NCI-H1417 treated with DMSO at 0.1 percent for 48 hours (cell line): Measurements from ENCODE around the gene ZGPAT.
"Not testable (repeated sequence)": the region's sequence is repeated elsewhere in the genome, so short reads cannot be mapped to it uniquely, and the experiment has no call there.

Source experiments
- DNase-seq: peaks from one replicate; lab custom pipeline; 2025; lab: John Stamatoyannopoulos, UW

ZGPAT gene

GRCh38 chr20:63766695-63767426, 59.0 kb downstream of the ZGPAT start:
- DNase-seq: no peak

- DNase-seq: no peak
These were observed 59.6 kb downstream of the ZGPAT start for GRCh38 chr20:63767456-63767855.

- DNase-seq: peak; percentile 4
These were observed 60.0 kb downstream of the ZGPAT start for GRCh38 chr20:63767886-63768285.

GRCh38 chr20:63768591-63769515, 61.0 kb downstream of the ZGPAT start:
- no peak for DNase-seq

GRCh38 chr20:63769891-63770474, 62.1 kb downstream of the ZGPAT start:
- DNase-seq: no peak

- no peak for DNase-seq
These were observed 63.3 kb downstream of the ZGPAT start for GRCh38 chr20:63771046-63771707.

- DNase-seq: no peak
These were observed 65.1 kb downstream of the ZGPAT start for GRCh38 chr20:63772781-63773518.

- DNase-seq: no peak
These were observed 65.9 kb downstream of the ZGPAT start for GRCh38 chr20:63773571-63774241.

- no peak for DNase-seq
These were observed 66.5 kb downstream of the ZGPAT start for GRCh38 chr20:63774306-63774705.

- no peak for DNase-seq
These were observed 67.5 kb downstream of the ZGPAT start for GRCh38 chr20:63775096-63775978.

GRCh38 chr20:63776875-63777274, 69.0 kb downstream of the ZGPAT start:
- DNase-seq: not testable (repeated sequence)

- DNase-seq: no peak
These were observed 69.8 kb downstream of the ZGPAT start for GRCh38 chr20:63777614-63778013.

GRCh38 chr20:63778034-63778752, 70.4 kb downstream of the ZGPAT start:
- DNase-seq: no peak

- no peak for DNase-seq
These were observed 71.0 kb downstream of the ZGPAT start for GRCh38 chr20:63778857-63779256.

- no peak for DNase-seq
These were observed 73.3 kb downstream of the ZGPAT start for GRCh38 chr20:63781181-63781580.

GRCh38 chr20:63782051-63782471, 74.2 kb downstream of the ZGPAT start:
- no peak for DNase-seq

GRCh38 chr20:63782521-63782971, 74.7 kb downstream of the ZGPAT start:
- no peak for DNase-seq

GRCh38 chr20:63783970-63784369, 76.1 kb downstream of the ZGPAT start:
- DNase-seq: no peak

- no peak for DNase-seq
These were observed 77.9 kb downstream of the ZGPAT start for GRCh38 chr20:63785691-63786131.
